T1000 (cell line): ENCODE measurements around the gene OR9Q1.

ENCODE experiments used
- DNase-seq: peaks from one replicate; lab custom pipeline; 2025; ENCODE audit warnings: mixed read lengths; lab: John Stamatoyannopoulos, UW

Gene OR9Q1

DNA sequence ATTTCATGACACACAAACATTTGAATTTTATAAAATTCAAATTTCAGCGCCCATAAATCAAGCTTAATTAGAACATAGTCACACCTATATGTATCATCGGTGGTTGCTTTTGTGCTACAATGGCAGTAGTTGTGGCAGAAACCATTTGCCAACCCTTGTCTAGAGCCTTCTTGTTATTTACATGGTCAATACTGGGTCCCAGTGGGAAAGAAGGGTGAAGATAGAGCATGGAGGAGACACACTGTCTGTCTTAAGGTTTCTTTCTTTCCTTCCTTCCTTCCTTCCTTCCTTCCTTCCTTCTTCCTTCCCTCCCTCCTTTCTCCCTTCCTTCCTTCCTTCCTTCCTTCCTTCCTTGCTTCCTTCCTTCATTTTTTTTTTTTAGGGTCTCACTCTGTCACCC is 10.8 kb downstream of the OR9Q1 start:
- DNase-seq: no peak

GRCh38 chr11:58039589-58039988 is 15.9 kb downstream of the OR9Q1 start:
- no peak for DNase-seq

GRCh38 chr11:58043379-58043778 is 19.7 kb downstream of the OR9Q1 start:
- no peak for DNase-seq

- no peak for DNase-seq
These were observed 22.6 kb downstream of the OR9Q1 start for GRCh38 chr11:58046231-58046630.

- no peak for DNase-seq
These were observed 24.1 kb downstream of the OR9Q1 start for GRCh38 chr11:58047818-58048217.

GRCh38 chr11:58055806-58056401 is 32.2 kb downstream of the OR9Q1 start:
- no peak for DNase-seq

DNA sequence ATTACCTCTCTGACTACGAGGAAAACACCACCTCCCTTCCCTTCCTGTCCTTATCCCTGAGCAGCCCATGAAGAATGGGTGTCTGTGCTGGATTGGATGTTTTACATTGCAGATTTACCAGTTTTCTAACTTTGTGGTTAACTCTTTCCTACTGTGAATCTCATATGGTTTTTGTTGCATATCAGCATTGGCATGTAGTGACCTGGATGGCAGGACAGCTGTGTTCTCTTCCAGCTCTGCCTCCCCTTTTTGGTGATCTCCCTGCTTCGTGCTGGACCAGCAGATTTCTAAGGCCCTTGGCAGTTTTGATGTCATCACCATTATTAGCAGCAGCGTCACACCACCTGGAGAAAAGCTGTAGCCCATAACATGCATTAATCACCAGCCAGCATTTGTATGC is 33.8 kb downstream of the OR9Q1 start:
- no peak for DNase-seq

DNA sequence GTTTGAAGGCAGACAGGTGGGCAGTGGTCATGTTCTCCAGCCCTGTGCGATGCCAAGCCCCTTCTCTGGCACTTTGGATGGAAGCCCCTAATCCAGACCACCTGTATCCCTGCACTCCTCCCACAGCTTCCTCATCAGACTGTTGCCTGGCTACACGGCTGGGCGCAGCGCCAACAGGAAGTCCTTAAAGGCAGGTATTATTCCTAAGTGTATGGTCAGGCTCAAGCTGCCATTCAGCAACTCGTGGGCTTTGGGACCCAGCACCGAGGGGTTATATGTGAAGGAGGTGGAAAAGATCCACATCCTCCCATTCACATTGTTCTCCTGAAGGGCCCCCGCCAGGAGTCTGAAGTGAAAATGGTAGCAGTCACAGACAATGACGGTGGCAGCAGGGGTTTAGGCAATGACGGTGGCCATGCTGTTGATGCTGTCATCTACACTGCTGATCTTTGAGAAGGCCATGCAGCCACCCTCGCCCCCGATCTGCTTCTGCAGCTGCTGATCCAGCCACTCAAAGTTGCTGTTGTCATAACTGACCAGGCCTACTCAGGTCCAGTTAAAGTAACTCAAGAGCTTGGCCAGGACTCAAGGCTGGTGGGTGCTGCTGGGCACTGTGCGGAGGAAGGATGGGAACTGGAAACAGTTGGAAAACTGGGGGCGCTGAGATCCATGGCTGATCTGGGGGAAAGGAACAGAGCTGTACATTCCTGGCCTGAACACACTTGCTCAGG is 34.8 kb downstream of the OR9Q1 start:
- DNase-seq: no peak

- no peak for DNase-seq
These were observed 35.3 kb downstream of the OR9Q1 start for GRCh38 chr11:58059007-58059350.

GRCh38 chr11:58060535-58060934 is 36.9 kb downstream of the OR9Q1 start:
- no peak for DNase-seq

GRCh38 chr11:58060939-58061672 is 37.4 kb downstream of the OR9Q1 start:
- DNase-seq: no peak

GRCh38 chr11:58061813-58062212 is 38.1 kb downstream of the OR9Q1 start:
- no peak for DNase-seq

- no peak for DNase-seq
These were observed 44.0 kb downstream of the OR9Q1 start for GRCh38 chr11:58067685-58068084.

- no peak for DNase-seq
These were observed 45.0 kb downstream of the OR9Q1 start for GRCh38 chr11:58068655-58069054.

DNA sequence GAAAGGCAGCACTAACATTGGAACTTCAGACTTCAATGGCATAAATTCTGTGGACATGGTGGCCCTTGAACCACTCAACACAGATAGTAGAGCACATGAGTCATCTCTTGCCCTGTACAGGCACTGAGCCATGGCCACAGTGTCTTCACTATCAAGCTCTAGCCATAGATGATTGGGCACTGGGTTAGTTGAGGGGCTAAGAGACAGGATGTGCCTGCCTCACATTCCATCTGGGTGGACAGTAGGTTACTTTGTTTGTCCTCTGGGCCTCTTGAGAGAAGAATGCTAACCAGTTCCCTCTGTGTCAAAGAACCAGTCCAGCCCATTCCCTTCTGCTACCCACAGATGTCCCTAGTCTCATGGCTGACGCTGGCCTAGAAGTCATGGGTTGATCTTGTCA is 46.9 kb downstream of the OR9Q1 start:
- DNase-seq: no peak

DNA sequence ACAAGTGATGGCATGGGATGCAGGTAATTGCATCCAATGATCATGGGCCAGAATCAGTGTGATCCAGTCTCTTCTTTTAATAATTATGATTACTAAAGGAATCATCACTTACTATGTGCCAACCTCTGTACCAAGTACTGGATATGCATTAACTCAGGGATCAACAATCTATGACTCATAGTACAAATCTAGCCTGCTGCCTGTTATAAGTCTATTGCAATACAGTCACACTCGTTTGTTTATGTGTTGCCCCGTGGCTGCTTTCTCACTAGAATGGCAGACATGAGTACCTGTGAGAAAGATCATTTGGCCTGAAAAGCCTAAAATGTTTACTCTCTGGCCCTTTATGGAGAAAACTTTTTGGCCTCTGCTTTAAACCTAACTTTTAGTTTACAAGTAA is 52.1 kb downstream of the OR9Q1 start:
- DNase-seq: no peak

DNA sequence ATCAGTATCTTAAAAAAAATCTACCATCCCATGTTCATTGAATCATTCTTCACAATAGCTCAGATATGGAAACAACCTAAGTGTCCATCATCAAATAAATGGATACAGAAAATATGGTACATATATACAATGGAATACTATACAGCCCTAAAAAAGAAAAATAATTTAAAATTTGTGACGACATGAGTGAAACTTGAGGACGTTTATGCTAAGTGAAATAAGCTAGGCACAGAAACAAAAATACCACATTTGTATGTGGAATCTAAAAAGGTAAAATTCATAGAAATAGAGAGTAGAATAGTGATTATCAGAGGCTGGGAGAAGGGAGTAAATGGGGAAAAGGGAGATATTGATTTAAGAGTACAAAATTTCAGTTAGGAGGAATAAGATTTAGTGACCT is 62.8 kb downstream of the OR9Q1 start:
- no peak for DNase-seq

- DNase-seq: no peak
These were observed 73.8 kb downstream of the OR9Q1 start for GRCh38 chr11:58097437-58097836.

GRCh38 chr11:58121096-58121495 is 97.4 kb downstream of the OR9Q1 start:
- no peak for DNase-seq

- DNase-seq: no peak
These were observed 101.8 kb downstream of the OR9Q1 start, which contains the start of gene OR9I1 for GRCh38 chr11:58125469-58125868. TSS of gene OR9I1 (minus strand) at chr11:58125530. CDS start at chr11:58119444, 6,086 bp downstream.

- no peak for DNase-seq
These were observed 103.7 kb downstream of the OR9Q1 start for GRCh38 chr11:58127350-58127749.

DNA sequence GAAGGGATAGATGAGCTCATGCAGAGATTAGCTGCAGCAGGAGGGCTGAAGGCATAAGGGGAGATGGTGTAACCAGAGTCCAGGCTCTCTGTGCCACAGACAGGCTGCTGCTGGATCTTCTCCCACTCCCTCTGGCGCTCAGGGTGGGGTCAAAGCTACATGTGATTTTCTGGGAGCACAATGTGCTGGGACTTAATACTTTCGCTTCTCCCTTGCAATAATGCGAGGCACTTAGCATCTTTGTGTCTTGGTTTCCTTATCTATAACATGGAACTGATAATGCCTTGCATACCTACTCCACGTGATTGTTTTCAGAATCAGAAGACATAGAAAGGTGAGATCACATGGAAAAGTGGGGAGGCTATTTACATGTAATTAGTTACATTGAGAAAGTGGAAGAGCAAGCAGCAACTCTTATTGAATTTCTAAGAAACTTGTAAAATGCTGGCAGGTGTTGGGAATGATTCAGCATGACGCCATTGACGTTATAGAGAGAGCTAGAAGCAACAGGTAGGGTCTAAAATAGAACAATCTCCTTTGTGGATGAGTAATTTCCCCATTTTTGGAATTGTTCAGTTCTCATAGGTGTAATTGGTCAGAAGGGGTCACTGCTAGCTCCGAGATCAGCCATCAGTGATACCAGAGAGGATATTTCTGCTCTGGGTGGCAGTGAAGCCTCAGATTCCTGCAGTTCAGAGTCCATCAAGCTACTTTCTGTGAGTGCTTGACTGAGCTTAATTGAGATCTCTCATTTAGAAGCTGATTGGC is 109.8 kb downstream of the OR9Q1 start:
- no peak for DNase-seq
